ENCODE data around the gene SRSF4. TPM values are rescaled to one million over a fixed set of nuclear protein-coding genes. Genes with fewer than 3 reads are reported as not detected.

The SRSF4 gene
- total and polyA plus RNA-seq, 9 of the 15 experiments (the other 6 are each of a cell fraction or from before 2014, with no cell fraction given): 15.9 to 132 (median 82.0) TPM

GRCh38 chr1:29142714-29143113 lies 39.0 kb downstream of the SRSF4 start:
- H3K79me2 ChIP-seq (ENCODE audit: control insufficient read depth, insufficient read depth, low read length): no peaks in the 10 kb centered on the region
- WGBS (ENCODE audit: insufficient coverage, low coverage, missing lambda C conversion rate): 78% methylated on average over 2 of the region's 2 CpGs
- H3K9me3 ChIP-seq (replicated peaks; ENCODE audit: control insufficient read depth, insufficient read depth, low read depth, low read length): no peaks in the 10 kb centered on the region
- H3K4me3 ChIP-seq: no peak overlapping the region
- no TSS peak for BruUV-seq (replicated peaks)
- H3K4me1 ChIP-seq (replicated peaks in 1 of 2; ENCODE audit: control insufficient read depth in 2 of 2, insufficient read depth in 2 of 2, low read length in 2 of 2): peaks cover 2 to 4% of the 10 kb centered on the region in 2 experiments; a peak in 3 of 5 replicates
- peak overlapping the region; percentile 20; the same call in 1 of the 3 replicates for H3K27ac ChIP-seq (ENCODE audit: extremely low read depth, low read depth, low read length)
- no peak for DNase-seq (ENCODE audit: extremely low read depth in 1 of 4, low spot score in 3 of 4)
- FAIRE-seq: no peak
- TF ChIP-seq ZNF174 (CRISPR knock-in tag; IDR thresholded peaks at IDR 0.05) (no peak), ZNF785 (CRISPR knock-in tag; IDR thresholded peaks at IDR 0.05) (no peak), CEBPG (CRISPR knock-in tag; IDR thresholded peaks at IDR 0.05) (no peak), CEBPG (tag; conservative IDR thresholded peaks at IDR 0.05 in 1 of 2, IDR thresholded peaks at IDR 0.05 in 1 of 2) (peak; percentile 36 to 57; a peak in 1 of 4 replicates)
- TF ChIP-seq, protein P1, sequence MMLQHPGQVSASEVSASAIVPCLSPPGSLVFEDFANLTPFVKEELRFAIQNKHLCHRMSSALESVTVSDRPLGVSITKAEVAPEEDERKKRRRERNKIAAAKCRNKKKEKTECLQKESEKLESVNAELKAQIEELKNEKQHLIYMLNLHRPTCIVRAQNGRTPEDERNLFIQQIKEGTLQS (IDR thresholded peaks at IDR 0.05): peak; percentile 77
- TF ChIP-seq, protein P1 (CRISPR knock-in tag; conservative IDR thresholded peaks at IDR 0.05): no peak
- peaks cover 24% of the 10 kb centered on the region for H3K36me3 ChIP-seq (ENCODE audit: control insufficient read depth, insufficient read depth, low read length)
- CTCF ChIA-PET (ENCODE audit: low intra/inter-chr PET ratio): interaction anchor here (0.6 kb wide), 1 partner anchor 75 kb away, joined by 3 read pairs; no protein-coding TSS in a partner anchor
- ATAC-seq: no peak
- intact Hi-C loops (cut with micrococcal nuclease) (no loop called here), in situ Hi-C loops (cut with MboI) (no loop called here)
- no peaks in the 10 kb centered on the region for H3K9me1 ChIP-seq (ENCODE audit: control insufficient read depth, insufficient read depth, low read length)
- no peak overlapping the region for H3K9ac ChIP-seq (ENCODE audit: insufficient read depth in 1 of 2, low read depth in 2 of 2, low read length in 2 of 2)
- H2AFZ ChIP-seq (ENCODE audit: low read depth, low read length): no peak overlapping the region
- no peaks in the 10 kb centered on the region for H4K20me1 ChIP-seq (replicated peaks; ENCODE audit: control insufficient read depth, insufficient read depth, low read length)
- no peaks in the 10 kb centered on the region for H3K27me3 ChIP-seq (ENCODE audit: control insufficient read depth in 2 of 2, insufficient read depth in 2 of 2, low read length in 2 of 2)
- H3K4me2 ChIP-seq (ENCODE audit: insufficient read depth, low read length): no peak overlapping the region
- POLR2A ChIA-PET: interaction anchor here (0.7 to 2.2 kb wide), 7 partner anchors 8 to 60 kb away, joined by 3 to 6 read pairs (median 4); partner anchors contain the start of gene SRSF4

All from K562 (cell line).